Small intestine (tissue), 7 donors: ENCODE measurements around the gene SLC9A2. TPM values are rescaled to one million over a fixed set of nuclear protein-coding genes. Genes with fewer than 3 reads are reported as not detected.

Source experiments
- DNase-seq, 2 donors: peaks; one replicate each; pipeline versions ENCODE4 v3.0.0 to v3.0.0-alpha.2; 2013
- FAIRE-seq: peaks from 2 replicates; lab custom pipeline; 2012; peaks lifted over from hg19 to GRCh38; lab: Jason Lieb, UNC
- H3K27ac ChIP-seq, 3 donors: one replicate each; pipeline ENCODE4 v1.5.1; 2013; ENCODE audit warnings: low read length in 2 of 3, mild to moderate bottlenecking in 2 of 3, control low read depth in 1 of 3, inconsistent platforms in 1 of 3, low read depth in 1 of 3, moderate library complexity in 1 of 3
- H3K27me3 ChIP-seq, 3 donors: one replicate each; pipeline ENCODE4 v1.6.1; 2013; ENCODE audit warnings: low read length in 3 of 3, inconsistent platforms in 1 of 3; ENCODE audit not compliant: control insufficient read depth in 3 of 3, insufficient read depth in 3 of 3
- H3K36me3 ChIP-seq, 3 donors: one replicate each; pipeline ENCODE4 v1.6.1; 2013; ENCODE audit warnings: low read length in 3 of 3, inconsistent platforms in 1 of 3, low read depth in 1 of 3, mild to moderate bottlenecking in 1 of 3, moderate library complexity in 1 of 3; ENCODE audit not compliant: control insufficient read depth in 3 of 3, insufficient read depth in 2 of 3
- H3K4me1 ChIP-seq, 3 donors: one replicate each; pipeline ENCODE4 v1.6.1; 2013; ENCODE audit warnings: low read length in 2 of 3, inconsistent platforms in 1 of 3, low read depth in 1 of 3, mild to moderate bottlenecking in 1 of 3, moderate library complexity in 1 of 3; ENCODE audit not compliant: control insufficient read depth in 3 of 3, insufficient read depth in 2 of 3
- H3K4me3 ChIP-seq, 3 donors: one replicate each; pipeline ENCODE4 v1.5.1; 2013; ENCODE audit warnings: low read length in 3 of 3, control low read depth in 1 of 3, inconsistent platforms in 1 of 3, low read depth in 1 of 3, mild to moderate bottlenecking in 1 of 3, moderate library complexity in 1 of 3
- H3K9me3 ChIP-seq, 2 donors: one replicate each; pipeline ENCODE4 v1.6.1; 2013; ENCODE audit warnings: low read depth in 1 of 2, low read length in 1 of 2; ENCODE audit not compliant: control insufficient read depth in 2 of 2, insufficient read depth in 1 of 2
- WGBS, 3 donors: extraction: QIAGEN DNeasy Blood & Tissue Kit; methylation state at CpG; one replicate each; pipeline ENCODE4 v1.1.7; 2013; 5-methylcytosine and 5-hydroxymethylcytosine counted together
- polyA plus RNA-seq, 4 donors: library from polyadenylated mRNA; stranded (reverse) in 3 of 4; unstranded in 1 of 4; fragments of 200-250 nt in 3 of 4; fragments of 120-200 nt in 1 of 4; gene quantifications; one replicate each; pipeline versions ENCODE4 v1.2.1 to v1.2.3, GENCODE V29; 2013
- donor health status: healthy with polysubstance abuse.
- donor health status: control.
- donor health status: control.
- donor health status: Bipolar disorder and iron deficiency.
- donor health status: healthy.

The SLC9A2 gene
- polyA plus RNA-seq, 4 donors: 1.4 to 4.7 (median 2.7) TPM

GRCh38 chr2:102630458-102630857 lies 11.1 kb downstream of the SLC9A2 start:
- WGBS, 3 donors: 75 to 80% (median 76%) methylated on average over 4 of the region's 4 CpGs
- H3K27ac ChIP-seq: no peak overlapping the region
- DNase-seq (no peak), FAIRE-seq (peak; percentile 10)
- H3K9me3 ChIP-seq: no peaks in the 10 kb centered on the region
- H3K36me3 ChIP-seq: no peaks in the 10 kb centered on the region
- H3K4me1 ChIP-seq: peaks cover 0 to 5% (median 0%) of the 10 kb centered on the region in 3 donors
- no peaks in the 10 kb centered on the region for H3K27me3 ChIP-seq
- H3K4me3 ChIP-seq: no peak overlapping the region

- 80 to 90% (median 84%) methylated on average over 4 of the region's 4 CpGs for WGBS, 3 donors
- FAIRE-seq (no peak), DNase-seq (no peak)
- no peaks in the 10 kb centered on the region for H3K9me3 ChIP-seq
- H3K36me3 ChIP-seq: no peaks in the 10 kb centered on the region
- no peaks in the 10 kb centered on the region for H3K27me3 ChIP-seq
- no peak overlapping the region for H3K27ac ChIP-seq
- peaks cover 0 to 8% (median 6%) of the 10 kb centered on the region in 3 donors for H3K4me1 ChIP-seq
- no peak overlapping the region for H3K4me3 ChIP-seq
Measured at GRCh38 chr2:102632380-102633175, 13.2 kb downstream of the SLC9A2 start.

GRCh38 chr2:102634831-102635241 lies 15.5 kb downstream of the SLC9A2 start:
- no peaks in the 10 kb centered on the region for H3K9me3 ChIP-seq
- WGBS, 3 donors: 90 to 97% (median 92%) methylated on average over 6 of the region's 6 CpGs
- H3K36me3 ChIP-seq: no peaks in the 10 kb centered on the region
- no peaks in the 10 kb centered on the region for H3K27me3 ChIP-seq
- no peak overlapping the region for H3K4me3 ChIP-seq
- FAIRE-seq (no peak), DNase-seq (no peak)
- H3K4me1 ChIP-seq: peaks cover 0 to 8% (median 6%) of the 10 kb centered on the region in 3 donors
- no peak overlapping the region for H3K27ac ChIP-seq

GRCh38 chr2:102635317-102635716 lies 16.0 kb downstream of the SLC9A2 start:
- DNase-seq: no peak
- no peak for FAIRE-seq
- Histone ChIP-seq H3K9me3 (no peaks in the 10 kb centered on the region), H3K27me3 (no peaks in the 10 kb centered on the region), H3K27ac (no peak overlapping the region), H3K4me1 (peaks cover 0 to 8% (median 6%) of the 10 kb centered on the region in 3 donors), H3K4me3 (no peak overlapping the region), H3K36me3 (no peaks in the 10 kb centered on the region)
- 87 to 91% (median 88%) methylated on average over 7 of the region's 7 CpGs for WGBS, 3 donors

- WGBS, 3 donors: 12 to 60% (median 32%) methylated on average over 5 of the region's 5 CpGs
- DNase-seq: peak; percentile 62 to 91
- no peak overlapping the region for H3K4me3 ChIP-seq
- H3K9me3 ChIP-seq: no peaks in the 10 kb centered on the region
- H3K4me1 ChIP-seq: peaks cover 0 to 8% (median 6%) of the 10 kb centered on the region in 3 donors
- H3K27ac ChIP-seq: peak overlapping the region in 2 of 3 donors; percentile 1 to 15
- no peaks in the 10 kb centered on the region for H3K27me3 ChIP-seq
- H3K36me3 ChIP-seq: no peaks in the 10 kb centered on the region
- FAIRE-seq: peak; percentile 10
Measured at GRCh38 chr2:102636283-102636907, 17.0 kb downstream of the SLC9A2 start.

DNA sequence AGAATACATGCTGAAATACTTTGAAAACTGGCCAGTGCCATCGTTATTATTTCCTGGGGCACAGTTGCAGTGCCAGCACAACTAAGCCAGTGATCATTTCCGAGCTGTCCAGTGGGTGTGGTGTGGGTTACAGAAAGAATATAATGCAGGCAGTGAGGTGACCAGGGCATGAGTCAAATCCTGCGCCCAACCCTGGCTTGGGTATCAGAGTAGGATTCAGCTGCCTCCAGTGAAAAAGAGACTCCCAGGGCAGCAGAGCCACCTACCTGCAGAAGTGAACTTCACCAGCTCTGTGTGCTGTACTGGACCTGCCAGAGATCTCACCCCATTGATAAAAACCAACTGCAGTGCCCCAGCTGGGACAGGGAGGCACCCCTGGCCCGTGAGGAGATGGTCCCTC lies 18.0 kb downstream of the SLC9A2 start:
- H3K9me3 ChIP-seq: no peaks in the 10 kb centered on the region
- no peak overlapping the region for H3K4me3 ChIP-seq
- no peaks in the 10 kb centered on the region for H3K36me3 ChIP-seq
- peak overlapping the region in 1 of 3 donors; percentile 37 for H3K27ac ChIP-seq
- no peak for FAIRE-seq
- H3K4me1 ChIP-seq: peaks cover 0 to 8% (median 6%) of the 10 kb centered on the region in 3 donors
- H3K27me3 ChIP-seq: no peaks in the 10 kb centered on the region
- DNase-seq: peak in 1 of 2 donors; percentile 52
- WGBS, 3 donors: 65 to 68% (median 66%) methylated on average over 4 of the region's 4 CpGs

DNA sequence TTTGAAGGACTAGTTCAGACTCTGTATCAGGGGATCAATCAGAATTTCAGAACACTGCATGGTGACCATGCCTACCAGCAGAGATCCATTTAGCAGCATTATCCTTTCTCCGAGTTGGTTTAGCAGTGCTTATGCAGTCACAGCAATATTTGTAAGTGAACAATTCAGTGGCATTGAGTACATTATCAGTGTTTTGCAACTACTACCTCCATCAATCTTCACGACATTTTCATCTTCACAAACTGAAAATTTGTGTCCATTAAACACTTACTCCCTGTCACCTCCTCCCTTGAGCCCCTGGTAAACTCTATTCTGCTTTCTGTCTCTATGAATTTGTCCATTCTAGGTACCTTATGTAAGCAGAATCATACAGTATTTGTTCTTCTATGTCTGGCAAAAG lies 20.1 kb downstream of the SLC9A2 start:
- 54 to 67% (median 56%) methylated on average over 2 of the region's 2 CpGs for WGBS, 3 donors
- FAIRE-seq: no peak
- no peaks in the 10 kb centered on the region for H3K9me3 ChIP-seq
- H3K4me1 ChIP-seq: peaks cover 0 to 6% (median 4%) of the 10 kb centered on the region in 3 donors
- no peaks in the 10 kb centered on the region for H3K27me3 ChIP-seq
- no peak overlapping the region for H3K27ac ChIP-seq
- H3K4me3 ChIP-seq: no peak overlapping the region
- DNase-seq: no peak
- no peaks in the 10 kb centered on the region for H3K36me3 ChIP-seq

DNA sequence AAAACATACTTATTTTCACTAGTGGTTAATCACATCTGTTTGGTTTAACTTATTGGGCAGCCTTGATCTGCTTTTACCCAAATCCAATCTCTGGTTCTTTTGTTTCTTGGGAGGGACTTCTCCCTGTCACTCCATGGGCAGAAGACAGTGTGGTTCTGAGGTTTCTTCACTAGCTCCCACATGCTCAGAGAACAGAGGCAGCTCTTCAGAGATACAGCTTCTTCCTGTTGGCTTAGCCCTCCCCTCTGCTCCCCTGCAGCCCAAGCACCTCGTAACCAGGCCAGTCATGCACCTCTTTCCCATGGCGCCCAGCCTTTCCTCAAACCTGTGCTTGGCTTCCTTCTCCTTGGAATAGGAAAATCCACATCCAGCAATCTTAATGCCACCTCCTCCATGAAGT lies 32.8 kb downstream of the SLC9A2 start:
- no peak for FAIRE-seq
- Histone ChIP-seq H3K36me3 (no peaks in the 10 kb centered on the region), H3K9me3 (no peaks in the 10 kb centered on the region), H3K27ac (no peak overlapping the region), H3K27me3 (no peaks in the 10 kb centered on the region), H3K4me3 (no peak overlapping the region), H3K4me1 (no peaks in the 10 kb centered on the region)
- 78 to 97% (median 92%) methylated on average over 2 of the region's 2 CpGs for WGBS, 3 donors
- no peak for DNase-seq
